ENCODE data around the gene DNPH1.

DNA sequence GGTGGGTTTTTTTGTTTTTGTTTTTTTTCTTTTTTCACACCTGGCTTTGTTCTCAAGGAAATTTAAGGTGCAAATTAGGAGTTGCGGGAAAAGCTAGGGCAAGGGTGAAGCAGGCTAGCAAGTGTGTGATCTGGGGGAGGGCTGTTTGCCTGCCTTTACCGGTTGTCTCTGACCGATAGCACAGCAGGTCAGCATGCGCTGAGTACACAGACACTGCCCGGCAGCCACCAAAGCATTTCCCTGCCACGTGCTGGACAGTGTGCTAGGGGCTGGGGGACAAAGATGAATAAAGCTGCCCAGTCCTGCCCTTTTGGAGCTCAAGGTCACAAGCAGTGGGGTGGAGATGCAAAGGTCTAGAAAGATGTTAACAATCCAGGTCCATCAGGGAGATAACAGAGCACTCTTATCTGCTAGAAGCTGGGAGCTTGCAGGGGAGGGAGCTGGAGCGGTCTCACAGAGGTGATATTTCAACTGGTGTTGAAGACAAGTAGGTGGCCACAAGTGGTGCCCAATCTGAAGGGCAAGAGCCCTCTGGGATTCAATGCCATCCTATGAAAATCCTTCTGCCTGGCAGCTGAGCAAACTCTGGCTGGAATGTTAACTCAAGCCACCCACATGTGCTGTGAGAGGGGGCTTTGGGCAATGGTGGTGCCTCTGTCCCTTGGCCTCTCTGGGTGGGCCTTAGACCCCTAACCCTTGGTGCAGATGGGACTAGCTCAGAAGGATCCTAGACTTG, 38.5 kb upstream of the DNPH1 start:
- TF ChIP-seq, protein P1, sequence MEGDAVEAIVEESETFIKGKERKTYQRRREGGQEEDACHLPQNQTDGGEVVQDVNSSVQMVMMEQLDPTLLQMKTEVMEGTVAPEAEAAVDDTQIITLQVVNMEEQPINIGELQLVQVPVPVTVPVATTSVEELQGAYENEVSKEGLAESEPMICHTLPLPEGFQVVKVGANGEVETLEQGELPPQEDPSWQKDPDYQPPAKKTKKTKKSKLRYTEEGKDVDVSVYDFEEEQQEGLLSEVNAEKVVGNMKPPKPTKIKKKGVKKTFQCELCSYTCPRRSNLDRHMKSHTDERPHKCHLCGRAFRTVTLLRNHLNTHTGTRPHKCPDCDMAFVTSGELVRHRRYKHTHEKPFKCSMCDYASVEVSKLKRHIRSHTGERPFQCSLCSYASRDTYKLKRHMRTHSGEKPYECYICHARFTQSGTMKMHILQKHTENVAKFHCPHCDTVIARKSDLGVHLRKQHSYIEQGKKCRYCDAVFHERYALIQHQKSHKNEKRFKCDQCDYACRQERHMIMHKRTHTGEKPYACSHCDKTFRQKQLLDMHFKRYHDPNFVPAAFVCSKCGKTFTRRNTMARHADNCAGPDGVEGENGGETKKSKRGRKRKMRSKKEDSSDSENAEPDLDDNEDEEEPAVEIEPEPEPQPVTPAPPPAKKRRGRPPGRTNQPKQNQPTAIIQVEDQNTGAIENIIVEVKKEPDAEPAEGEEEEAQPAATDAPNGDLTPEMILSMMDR (tag by site-specific recombination; IDR thresholded peaks at IDR 0.05) = no peak
- TF ChIP-seq ZNF274 (IDR thresholded peaks at IDR 0.05; ENCODE audit: low read length) = no peak
- no peak for TF ChIP-seq ZNF274 (tag by site-specific recombination; IDR thresholded peaks at IDR 0.05; ENCODE audit: borderline replicate concordance)
- no peak for TF ChIP-seq ZNF169 (tag by site-specific recombination; IDR thresholded peaks at IDR 0.05)
- TF ChIP-seq ZNF521 (tag by site-specific recombination; IDR thresholded peaks at IDR 0.05) = no peak
- TF ChIP-seq, protein P2, sequence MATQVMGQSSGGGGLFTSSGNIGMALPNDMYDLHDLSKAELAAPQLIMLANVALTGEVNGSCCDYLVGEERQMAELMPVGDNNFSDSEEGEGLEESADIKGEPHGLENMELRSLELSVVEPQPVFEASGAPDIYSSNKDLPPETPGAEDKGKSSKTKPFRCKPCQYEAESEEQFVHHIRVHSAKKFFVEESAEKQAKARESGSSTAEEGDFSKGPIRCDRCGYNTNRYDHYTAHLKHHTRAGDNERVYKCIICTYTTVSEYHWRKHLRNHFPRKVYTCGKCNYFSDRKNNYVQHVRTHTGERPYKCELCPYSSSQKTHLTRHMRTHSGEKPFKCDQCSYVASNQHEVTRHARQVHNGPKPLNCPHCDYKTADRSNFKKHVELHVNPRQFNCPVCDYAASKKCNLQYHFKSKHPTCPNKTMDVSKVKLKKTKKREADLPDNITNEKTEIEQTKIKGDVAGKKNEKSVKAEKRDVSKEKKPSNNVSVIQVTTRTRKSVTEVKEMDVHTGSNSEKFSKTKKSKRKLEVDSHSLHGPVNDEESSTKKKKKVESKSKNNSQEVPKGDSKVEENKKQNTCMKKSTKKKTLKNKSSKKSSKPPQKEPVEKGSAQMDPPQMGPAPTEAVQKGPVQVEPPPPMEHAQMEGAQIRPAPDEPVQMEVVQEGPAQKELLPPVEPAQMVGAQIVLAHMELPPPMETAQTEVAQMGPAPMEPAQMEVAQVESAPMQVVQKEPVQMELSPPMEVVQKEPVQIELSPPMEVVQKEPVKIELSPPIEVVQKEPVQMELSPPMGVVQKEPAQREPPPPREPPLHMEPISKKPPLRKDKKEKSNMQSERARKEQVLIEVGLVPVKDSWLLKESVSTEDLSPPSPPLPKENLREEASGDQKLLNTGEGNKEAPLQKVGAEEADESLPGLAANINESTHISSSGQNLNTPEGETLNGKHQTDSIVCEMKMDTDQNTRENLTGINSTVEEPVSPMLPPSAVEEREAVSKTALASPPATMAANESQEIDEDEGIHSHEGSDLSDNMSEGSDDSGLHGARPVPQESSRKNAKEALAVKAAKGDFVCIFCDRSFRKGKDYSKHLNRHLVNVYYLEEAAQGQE (tag by site-specific recombination; IDR thresholded peaks at IDR 0.05) = no peak
- TF ChIP-seq, protein P3, sequence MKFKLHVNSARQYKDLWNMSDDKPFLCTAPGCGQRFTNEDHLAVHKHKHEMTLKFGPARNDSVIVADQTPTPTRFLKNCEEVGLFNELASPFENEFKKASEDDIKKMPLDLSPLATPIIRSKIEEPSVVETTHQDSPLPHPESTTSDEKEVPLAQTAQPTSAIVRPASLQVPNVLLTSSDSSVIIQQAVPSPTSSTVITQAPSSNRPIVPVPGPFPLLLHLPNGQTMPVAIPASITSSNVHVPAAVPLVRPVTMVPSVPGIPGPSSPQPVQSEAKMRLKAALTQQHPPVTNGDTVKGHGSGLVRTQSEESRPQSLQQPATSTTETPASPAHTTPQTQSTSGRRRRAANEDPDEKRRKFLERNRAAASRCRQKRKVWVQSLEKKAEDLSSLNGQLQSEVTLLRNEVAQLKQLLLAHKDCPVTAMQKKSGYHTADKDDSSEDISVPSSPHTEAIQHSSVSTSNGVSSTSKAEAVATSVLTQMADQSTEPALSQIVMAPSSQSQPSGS (tag by site-specific recombination; IDR thresholded peaks at IDR 0.05; ENCODE audit: low read depth) = no peak

All from HEK293 (cell line).